Measurements from ENCODE around the gene CEND1. TPM values are rescaled to one million over a fixed set of nuclear protein-coding genes. Genes with fewer than 3 reads are reported as not detected.

CEND1 gene
- total and polyA plus RNA-seq, 4 donors: 13.0 to 176 (median 92.5) TPM

- DNase-seq (ENCODE audit: low read depth in 4 of 6, low spot score in 6 of 6): no peak
- H3K4me1 ChIP-seq (ENCODE audit: control insufficient read depth, insufficient read depth, low read length): peaks cover 26% of the 10 kb centered on the region
- no peak overlapping the region for H3K4me3 ChIP-seq (ENCODE audit: low read depth, low read length)
- H3K27me3 ChIP-seq (ENCODE audit: control insufficient read depth, insufficient read depth, low read length): no peaks in the 10 kb centered on the region
- 88% methylated on average over 6 of the region's 6 CpGs for WGBS (ENCODE audit: insufficient coverage)
- peaks cover 48% of the 10 kb centered on the region for H3K36me3 ChIP-seq (ENCODE audit: control insufficient read depth, insufficient read depth, low read length)
- no peak overlapping the region for H3K27ac ChIP-seq (ENCODE audit: low read depth, low read length)
- no peaks in the 10 kb centered on the region for H3K9me3 ChIP-seq (ENCODE audit: control insufficient read depth, insufficient read depth, low read length)
These were observed 23.2 kb upstream of the CEND1 start for GRCh38 chr11:813072-813455.

GRCh38 chr11:812390-812789, 22.5 kb upstream of the CEND1 start:
- Histone ChIP-seq H3K4me3 (ENCODE audit: low read depth, low read length) (no peak overlapping the region), H3K9me3 (ENCODE audit: control insufficient read depth, insufficient read depth, low read length) (no peaks in the 10 kb centered on the region), H3K27ac (ENCODE audit: low read depth, low read length) (no peak overlapping the region), H3K36me3 (ENCODE audit: control insufficient read depth, insufficient read depth, low read length) (peaks cover 48% of the 10 kb centered on the region), H3K27me3 (ENCODE audit: control insufficient read depth, insufficient read depth, low read length) (no peaks in the 10 kb centered on the region), H3K4me1 (ENCODE audit: control insufficient read depth, insufficient read depth, low read length) (peaks cover 26% of the 10 kb centered on the region)
- 100% methylated on average over 3 of the region's 3 CpGs for WGBS (ENCODE audit: insufficient coverage)
- DNase-seq (ENCODE audit: low read depth in 4 of 6, low spot score in 6 of 6): no peak

DNA sequence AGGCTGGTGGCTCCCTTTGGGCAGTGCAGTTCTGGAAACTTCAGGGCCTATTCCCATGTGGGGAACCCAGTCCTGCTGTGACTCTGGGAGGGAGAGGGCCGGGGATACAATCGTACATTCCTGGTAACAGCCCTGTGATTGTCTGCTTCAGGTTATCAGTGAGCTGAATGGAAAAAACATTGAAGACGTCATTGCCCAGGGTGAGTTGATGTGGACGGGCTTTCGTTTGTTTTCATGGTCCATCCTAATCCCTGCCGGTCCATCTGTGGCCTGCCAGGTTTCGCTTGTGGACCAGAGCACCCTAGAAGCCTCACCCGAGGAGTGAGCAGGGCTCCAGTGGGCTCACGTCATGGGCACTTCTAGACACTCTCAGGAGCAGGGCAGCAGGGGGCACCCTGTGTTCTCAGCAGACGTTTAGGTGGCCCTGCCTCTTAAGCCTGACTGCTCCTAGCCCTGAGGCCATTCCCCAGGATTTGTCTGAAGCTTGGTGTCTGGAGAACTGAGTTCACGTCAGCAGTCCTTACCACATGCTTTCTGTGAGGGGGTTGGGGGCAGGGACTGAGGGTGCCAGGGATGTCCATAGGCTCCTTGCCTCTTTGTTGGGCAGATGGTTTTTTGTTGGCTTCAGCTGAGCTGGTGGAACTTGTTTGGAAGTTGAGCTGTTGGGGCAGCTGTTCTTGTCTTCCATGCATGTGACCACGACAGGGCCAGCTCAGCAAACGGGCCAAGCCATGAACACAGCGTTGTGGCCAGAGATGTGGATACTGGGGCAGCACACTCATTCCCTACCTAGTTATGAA, 21.8 kb upstream of the CEND1 start:
- WGBS (ENCODE audit: insufficient coverage): 87% methylated on average over 14 of the region's 14 CpGs
- H3K4me1 ChIP-seq (ENCODE audit: control insufficient read depth, insufficient read depth, low read length): peaks cover 26% of the 10 kb centered on the region
- H3K36me3 ChIP-seq (ENCODE audit: control insufficient read depth, insufficient read depth, low read length): peaks cover 48% of the 10 kb centered on the region
- H3K4me3 ChIP-seq (ENCODE audit: low read depth, low read length): no peak overlapping the region
- H3K27ac ChIP-seq (ENCODE audit: low read depth, low read length): no peak overlapping the region
- no peaks in the 10 kb centered on the region for H3K27me3 ChIP-seq (ENCODE audit: control insufficient read depth, insufficient read depth, low read length)
- no peaks in the 10 kb centered on the region for H3K9me3 ChIP-seq (ENCODE audit: control insufficient read depth, insufficient read depth, low read length)
- no peak for DNase-seq (ENCODE audit: low read depth in 4 of 6, low spot score in 6 of 6)

- H3K9me3 ChIP-seq (ENCODE audit: control insufficient read depth, insufficient read depth, low read length): no peaks in the 10 kb centered on the region
- peaks cover 37% of the 10 kb centered on the region for H3K4me1 ChIP-seq (ENCODE audit: control insufficient read depth, insufficient read depth, low read length)
- H3K27ac ChIP-seq (ENCODE audit: low read depth, low read length): no peak overlapping the region
- H3K4me3 ChIP-seq (ENCODE audit: low read depth, low read length): peak overlapping the region; percentile 95
- peaks cover 33% of the 10 kb centered on the region for H3K36me3 ChIP-seq (ENCODE audit: control insufficient read depth, insufficient read depth, low read length)
- WGBS (ENCODE audit: insufficient coverage): under 1% methylated on average over 54 of the region's 55 CpGs
- no peaks in the 10 kb centered on the region for H3K27me3 ChIP-seq (ENCODE audit: control insufficient read depth, insufficient read depth, low read length)
- DNase-seq (ENCODE audit: low read depth in 4 of 6, low spot score in 6 of 6): no peak
These were observed 20.2 kb upstream of the CEND1 start for GRCh38 chr11:810040-810567.

GRCh38 chr11:809287-810039, 19.6 kb upstream of the CEND1 start, which contains the start of gene RPLP2:
Gene RPLP2 (plus strand): TSS chr11:809967. CDS start chr11:810235, 268 bp downstream.
- Histone ChIP-seq H3K36me3 (ENCODE audit: control insufficient read depth, insufficient read depth, low read length) (peaks cover 28% of the 10 kb centered on the region), H3K4me3 (ENCODE audit: low read depth, low read length) (peak within 1 kb of the TSS; percentile 95), H3K27me3 (ENCODE audit: control insufficient read depth, insufficient read depth, low read length) (no peaks in the 10 kb centered on the region), H3K9me3 (ENCODE audit: control insufficient read depth, insufficient read depth, low read length) (no peaks in the 10 kb centered on the region), H3K27ac (ENCODE audit: low read depth, low read length) (peak within 1 kb of the TSS; percentile 98), H3K4me1 (ENCODE audit: control insufficient read depth, insufficient read depth, low read length) (peaks cover 42% of the 10 kb centered on the region)
- DNase-seq (ENCODE audit: low read depth in 4 of 6, low spot score in 6 of 6): peak; percentile 96 to 99 (median 98)
- WGBS (ENCODE audit: insufficient coverage): under 1% methylated on average over 78 of the region's 81 CpGs

DNA sequence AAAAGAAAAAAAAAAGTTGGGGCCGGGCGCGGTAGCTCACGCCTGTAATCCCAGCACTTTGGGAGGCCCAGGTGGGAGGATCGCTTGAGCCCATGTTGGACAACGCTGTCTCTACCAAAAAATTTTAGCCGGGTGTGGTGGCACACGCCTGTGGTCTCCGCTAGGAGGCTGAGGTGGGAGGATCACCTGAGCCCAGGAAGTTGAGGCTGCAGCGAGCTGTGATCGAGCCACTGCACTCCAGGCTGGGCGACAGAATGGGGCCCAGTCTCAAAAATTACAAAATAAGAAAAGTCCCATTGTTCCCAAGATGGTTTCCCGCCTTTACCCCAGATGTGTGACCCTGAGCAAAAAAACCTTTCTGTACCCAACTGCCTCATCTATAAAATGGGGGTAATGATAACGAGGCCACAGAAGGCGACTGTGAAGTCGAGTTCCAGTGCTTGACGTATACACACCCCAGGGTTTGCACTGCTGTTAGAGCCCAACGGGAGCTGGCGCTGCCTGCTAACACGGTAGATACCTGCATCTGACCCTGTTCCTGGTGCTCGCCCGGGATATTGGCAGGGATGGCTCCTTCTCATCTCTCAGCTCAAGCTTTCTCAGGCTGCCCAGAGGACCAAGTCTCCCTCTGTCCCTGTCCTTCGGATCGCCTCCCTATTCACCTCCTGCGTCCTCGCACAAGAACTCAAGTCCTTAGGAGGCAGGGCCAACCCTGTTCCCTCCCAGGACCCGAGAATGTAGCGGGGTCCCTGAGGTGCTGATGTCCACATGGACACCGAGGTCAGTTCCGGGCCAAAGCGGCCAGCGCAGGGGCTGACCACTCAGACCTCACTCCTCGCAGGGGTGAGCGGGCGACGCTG, 18.8 kb upstream of the CEND1 start:
- H3K27me3 ChIP-seq (ENCODE audit: control insufficient read depth, insufficient read depth, low read length): no peaks in the 10 kb centered on the region
- peak overlapping the region; percentile 98 for H3K27ac ChIP-seq (ENCODE audit: low read depth, low read length)
- no peaks in the 10 kb centered on the region for H3K9me3 ChIP-seq (ENCODE audit: control insufficient read depth, insufficient read depth, low read length)
- H3K36me3 ChIP-seq (ENCODE audit: control insufficient read depth, insufficient read depth, low read length): peaks cover 29% of the 10 kb centered on the region
- H3K4me3 ChIP-seq (ENCODE audit: low read depth, low read length): peak overlapping the region; percentile 95
- no peak for DNase-seq (ENCODE audit: low read depth in 4 of 6, low spot score in 6 of 6)
- H3K4me1 ChIP-seq (ENCODE audit: control insufficient read depth, insufficient read depth, low read length): peaks cover 50% of the 10 kb centered on the region
- 28% methylated on average over 32 of the region's 36 CpGs for WGBS (ENCODE audit: insufficient coverage)

- 15% methylated on average over 16 of the region's 18 CpGs for WGBS (ENCODE audit: insufficient coverage)
- no peaks in the 10 kb centered on the region for H3K9me3 ChIP-seq (ENCODE audit: control insufficient read depth, insufficient read depth, low read length)
- H3K27ac ChIP-seq (ENCODE audit: low read depth, low read length): peak overlapping the region; percentile 52
- peak overlapping the region; percentile 70 for H3K4me3 ChIP-seq (ENCODE audit: low read depth, low read length)
- H3K36me3 ChIP-seq (ENCODE audit: control insufficient read depth, insufficient read depth, low read length): peaks cover 46% of the 10 kb centered on the region
- DNase-seq (ENCODE audit: low read depth in 4 of 6, low spot score in 6 of 6): no peak
- H3K27me3 ChIP-seq (ENCODE audit: control insufficient read depth, insufficient read depth, low read length): no peaks in the 10 kb centered on the region
- peaks cover 41% of the 10 kb centered on the region for H3K4me1 ChIP-seq (ENCODE audit: control insufficient read depth, insufficient read depth, low read length)
These were observed 14.7 kb upstream of the CEND1 start for GRCh38 chr11:804599-804964.

DNA sequence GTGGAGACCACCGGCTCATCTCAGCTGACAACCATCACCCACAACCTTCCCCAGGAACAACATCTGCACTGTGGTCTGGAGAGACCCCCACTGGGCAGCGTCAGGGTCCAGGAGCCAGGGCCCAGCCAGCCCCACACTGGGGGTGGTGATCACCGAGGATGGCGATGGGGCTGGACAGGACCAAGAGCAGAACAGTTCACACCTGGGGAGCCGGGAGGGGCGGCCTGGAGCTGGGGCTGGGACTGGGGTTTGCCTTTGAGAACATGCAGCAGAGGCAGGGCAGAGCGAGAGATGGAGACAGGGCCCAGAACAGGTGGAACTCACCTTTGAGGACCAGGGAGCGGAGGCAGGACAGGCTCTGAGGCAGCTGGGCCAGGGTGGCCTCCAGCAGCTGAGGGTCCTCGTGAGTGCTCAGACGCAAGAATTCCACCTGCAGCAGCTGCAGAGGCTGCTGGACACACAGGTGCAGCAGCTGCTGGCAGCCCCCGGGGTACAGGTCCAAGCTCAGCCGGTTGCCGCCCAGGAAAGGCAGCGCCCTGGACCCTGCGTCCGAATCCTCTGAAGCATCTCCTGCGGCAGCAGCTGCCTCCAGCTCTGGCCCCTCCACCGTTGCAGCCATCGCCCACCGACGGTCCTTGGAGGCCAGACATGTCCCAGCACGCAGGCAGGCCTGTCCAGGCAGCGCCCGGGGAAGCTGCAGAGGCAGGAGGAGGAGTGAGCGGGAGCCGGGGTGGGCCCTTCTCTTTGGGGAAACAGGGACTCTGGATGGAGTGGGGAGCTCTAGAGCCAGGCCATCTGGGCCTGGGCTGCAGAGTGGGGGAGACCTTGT, 14.1 kb upstream of the CEND1 start:
- WGBS (ENCODE audit: insufficient coverage): 56% methylated on average over 25 of the region's 26 CpGs
- Histone ChIP-seq H3K4me3 (ENCODE audit: low read depth, low read length) (peak overlapping the region; percentile 70), H3K36me3 (ENCODE audit: control insufficient read depth, insufficient read depth, low read length) (peaks cover 52% of the 10 kb centered on the region), H3K27ac (ENCODE audit: low read depth, low read length) (peak overlapping the region; percentile 52), H3K4me1 (ENCODE audit: control insufficient read depth, insufficient read depth, low read length) (peaks cover 39% of the 10 kb centered on the region), H3K27me3 (ENCODE audit: control insufficient read depth, insufficient read depth, low read length) (no peaks in the 10 kb centered on the region), H3K9me3 (ENCODE audit: control insufficient read depth, insufficient read depth, low read length) (no peaks in the 10 kb centered on the region)
- DNase-seq (ENCODE audit: low read depth in 4 of 6, low spot score in 6 of 6): no peak

- H3K27ac ChIP-seq (ENCODE audit: low read depth, low read length): no peak overlapping the region
- H3K36me3 ChIP-seq (ENCODE audit: control insufficient read depth, insufficient read depth, low read length): peaks cover 55% of the 10 kb centered on the region
- peaks cover 38% of the 10 kb centered on the region for H3K4me1 ChIP-seq (ENCODE audit: control insufficient read depth, insufficient read depth, low read length)
- DNase-seq (ENCODE audit: low read depth in 4 of 6, low spot score in 6 of 6): no peak
- WGBS (ENCODE audit: insufficient coverage): 56% methylated on average over 3 of the region's 8 CpGs
- H3K4me3 ChIP-seq (ENCODE audit: low read depth, low read length): no peak overlapping the region
- no peaks in the 10 kb centered on the region for H3K27me3 ChIP-seq (ENCODE audit: control insufficient read depth, insufficient read depth, low read length)
- H3K9me3 ChIP-seq (ENCODE audit: control insufficient read depth, insufficient read depth, low read length): no peaks in the 10 kb centered on the region
These were observed 13.5 kb upstream of the CEND1 start for GRCh38 chr11:803467-803742.

Measured in spinal cord (tissue), 10 donors.